Stomach (tissue), 9 donors: Measurements from ENCODE around the gene CDH2. TPM values are rescaled to one million over a fixed set of nuclear protein-coding genes. Genes with fewer than 3 reads are reported as not detected.

ENCODE experiments used
- DNase-seq, 2 donors: peaks; one replicate each; pipeline versions ENCODE4 v3.0.0 to v3.0.0-alpha.2; 2013 to 2019
- H3K27ac ChIP-seq, 5 donors: fragments of 200-600 bp in 4 of 5; sonication (generic) in 4 of 5; one replicate each; pipeline ENCODE4 v1.5.1; 2013 to 2019; ENCODE audit warnings: mild to moderate bottlenecking in 1 of 5, moderate library complexity in 1 of 5
- H3K27me3 ChIP-seq, 3 donors: fragments of 200-600 bp; sonication (generic); one replicate each; pipeline ENCODE4 v1.5.1; 2017 to 2019; ENCODE audit warnings: mixed run types in 1 of 3
- H3K36me3 ChIP-seq, 4 donors: fragments of 200-600 bp; sonication (generic); 1 replicate in 3 of 4; 2 replicates in 1 of 4; pipeline ENCODE4 v1.5.1; 2016 to 2019
- H3K4me1 ChIP-seq, 4 donors: fragments of 200-600 bp; sonication (generic); one replicate each; pipeline ENCODE4 v1.5.1; 2016 to 2019
- H3K4me3 ChIP-seq, 4 donors: fragments of 200-600 bp; sonication (generic) in 3 of 4; one replicate each; pipeline ENCODE4 v1.5.1; 2016 to 2019; ENCODE audit warnings: mild to moderate bottlenecking in 1 of 4
- H3K9me3 ChIP-seq, 4 donors: fragments of 200-600 bp; sonication (generic); one replicate each; pipeline ENCODE4 v1.5.1; 2016 to 2019
- EP300 ChIP-seq: sonication (generic); formaldehyde crosslinking; IDR thresholded peaks from one replicate; pipeline ENCODE4 v1.6.1; 2017; ENCODE audit warnings: antibody characterized with exemption
- POLR2A ChIP-seq, 4 donors: fragments of 450-650 bp; IDR thresholded peaks; one replicate each; pipeline ENCODE4 v1.6.1; 2016; ENCODE audit warnings: antibody characterized with exemption in 4 of 4, control low read depth in 2 of 4, mild to moderate bottlenecking in 1 of 4, moderate library complexity in 1 of 4
- POLR2AphosphoS5 ChIP-seq, 3 donors: sonication (generic); formaldehyde crosslinking; IDR thresholded peaks; one replicate each; pipeline ENCODE4 v1.6.1; 2016; ENCODE audit warnings: antibody characterized with exemption in 3 of 3
- WGBS, 5 donors: extraction: QIAGEN DNeasy Blood & Tissue Kit in 3 of 5; methylation state at CpG; one replicate each; pipeline versions ENCODE4 v1.1.5 to v1.1.7; 2013 to 2018; 5-methylcytosine and 5-hydroxymethylcytosine counted together
- intact Hi-C: fragments of 100-400 bp; cut with DNase I; formaldehyde crosslinking; loops from one replicate; pipeline ENCODE4 v1.15.1; 2023; ENCODE audit warnings: low total_unique reads
- polyA plus RNA-seq, 3 donors: library from polyadenylated mRNA; stranded (reverse); fragments of 200-250 nt; gene quantifications; one replicate each; pipeline ENCODE4 v1.2.3, GENCODE V29; 2013
- total RNA-seq, 5 donors: library from RNA; depleted of rRNA; stranded (reverse); fragments of >200 nt; gene quantifications; one replicate each; pipeline versions ENCODE4 v1.1.0 to v1.2.3, GENCODE V29; 2014 to 2016
- TF ChIP-seq, protein P1 (sequence below), 7 experiments: fragments of 450-650 bp in 4 of 7; fragments of 200-600 bp in 3 of 7; sonication (generic) in 3 of 7; IDR thresholded peaks; one replicate each; pipeline ENCODE4 v1.5.1; 2016 to 2019; ENCODE audit warnings: antibody characterized with exemption in 7 of 7, control low read depth in 2 of 7, mild to moderate bottlenecking in 1 of 7
- donor health status: healthy with polysubstance abuse.
- donor health status: Bipolar disorder and iron deficiency.
- donor health status: healthy.

Gene CDH2
- total and polyA plus RNA-seq, 8 donors: 0.58 to 21.9 (median 5.7) TPM

DNA sequence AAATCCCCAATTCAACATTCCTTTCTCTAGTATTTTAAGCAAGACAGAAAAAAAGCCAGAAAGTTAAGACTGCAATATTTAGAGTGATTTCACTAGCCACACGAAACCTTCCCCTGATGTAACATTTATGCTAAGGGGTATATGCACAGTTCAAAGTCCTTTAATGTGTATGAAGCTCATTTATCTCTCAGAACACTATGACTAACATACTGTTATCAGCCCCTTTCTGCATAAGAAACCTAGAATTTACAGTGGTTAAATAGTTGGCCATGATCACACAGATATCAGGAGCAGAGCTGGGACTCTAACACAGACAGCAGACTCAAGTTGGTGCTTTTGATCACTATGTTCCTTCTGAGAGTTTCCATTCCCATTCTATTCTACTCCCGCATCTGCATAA, 185.5 kb downstream of the CDH2 start:
- Histone ChIP-seq H3K4me1 (peaks cover 0 to 7% (median 0%) of the 10 kb centered on the region in 4 donors), H3K27ac (no peak overlapping the region), H3K36me3 (no peaks in the 10 kb centered on the region), H3K27me3 (no peaks in the 10 kb centered on the region), H3K9me3 (no peaks in the 10 kb centered on the region), H3K4me3 (no peak overlapping the region)
- 57 to 80% (median 75%) methylated on average over 2 of the region's 2 CpGs for WGBS, 5 donors
- TF ChIP-seq POLR2A (IDR thresholded peaks at IDR 0.05) (no peak), POLR2AphosphoS5 (IDR thresholded peaks at IDR 0.05) (no peak), EP300 (no peak)
- TF ChIP-seq, protein P1, sequence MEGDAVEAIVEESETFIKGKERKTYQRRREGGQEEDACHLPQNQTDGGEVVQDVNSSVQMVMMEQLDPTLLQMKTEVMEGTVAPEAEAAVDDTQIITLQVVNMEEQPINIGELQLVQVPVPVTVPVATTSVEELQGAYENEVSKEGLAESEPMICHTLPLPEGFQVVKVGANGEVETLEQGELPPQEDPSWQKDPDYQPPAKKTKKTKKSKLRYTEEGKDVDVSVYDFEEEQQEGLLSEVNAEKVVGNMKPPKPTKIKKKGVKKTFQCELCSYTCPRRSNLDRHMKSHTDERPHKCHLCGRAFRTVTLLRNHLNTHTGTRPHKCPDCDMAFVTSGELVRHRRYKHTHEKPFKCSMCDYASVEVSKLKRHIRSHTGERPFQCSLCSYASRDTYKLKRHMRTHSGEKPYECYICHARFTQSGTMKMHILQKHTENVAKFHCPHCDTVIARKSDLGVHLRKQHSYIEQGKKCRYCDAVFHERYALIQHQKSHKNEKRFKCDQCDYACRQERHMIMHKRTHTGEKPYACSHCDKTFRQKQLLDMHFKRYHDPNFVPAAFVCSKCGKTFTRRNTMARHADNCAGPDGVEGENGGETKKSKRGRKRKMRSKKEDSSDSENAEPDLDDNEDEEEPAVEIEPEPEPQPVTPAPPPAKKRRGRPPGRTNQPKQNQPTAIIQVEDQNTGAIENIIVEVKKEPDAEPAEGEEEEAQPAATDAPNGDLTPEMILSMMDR (IDR thresholded peaks at IDR 0.05): no peak
- DNase-seq: no peak
- intact Hi-C loops: no loop called here

DNA sequence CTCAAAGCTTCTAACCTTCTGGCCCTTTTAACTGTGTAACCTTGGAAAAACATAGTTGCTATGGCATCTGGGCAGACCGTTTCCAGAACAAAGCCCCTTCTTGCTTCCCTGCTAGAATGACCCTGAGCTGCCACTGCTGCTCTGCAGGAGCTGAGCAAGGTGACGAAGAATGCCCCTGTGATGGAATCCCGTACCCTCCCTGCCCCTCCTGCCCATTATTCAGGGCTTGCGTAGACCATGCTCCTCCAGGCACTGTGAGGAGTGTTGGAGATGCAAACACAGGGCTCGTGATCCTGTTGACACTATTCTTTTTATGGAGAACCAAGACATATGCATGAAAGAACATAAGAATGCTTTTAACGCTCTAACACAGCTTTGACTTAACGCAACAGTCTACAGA, 191.1 kb downstream of the CDH2 start:
- Histone ChIP-seq H3K9me3 (no peaks in the 10 kb centered on the region), H3K36me3 (no peaks in the 10 kb centered on the region), H3K4me3 (no peak overlapping the region), H3K4me1 (no peaks in the 10 kb centered on the region), H3K27ac (no peak overlapping the region), H3K27me3 (no peaks in the 10 kb centered on the region)
- no peak for TF ChIP-seq POLR2AphosphoS5 (IDR thresholded peaks at IDR 0.05)
- no peak for TF ChIP-seq EP300
- no peak for TF ChIP-seq POLR2A (IDR thresholded peaks at IDR 0.05)
- TF ChIP-seq, protein P1 (IDR thresholded peaks at IDR 0.05): no peak
- DNase-seq: no peak
- WGBS, 5 donors: 82 to 92% (median 89%) methylated on average over 7 of the region's 7 CpGs
- intact Hi-C loops: no loop called here

DNA sequence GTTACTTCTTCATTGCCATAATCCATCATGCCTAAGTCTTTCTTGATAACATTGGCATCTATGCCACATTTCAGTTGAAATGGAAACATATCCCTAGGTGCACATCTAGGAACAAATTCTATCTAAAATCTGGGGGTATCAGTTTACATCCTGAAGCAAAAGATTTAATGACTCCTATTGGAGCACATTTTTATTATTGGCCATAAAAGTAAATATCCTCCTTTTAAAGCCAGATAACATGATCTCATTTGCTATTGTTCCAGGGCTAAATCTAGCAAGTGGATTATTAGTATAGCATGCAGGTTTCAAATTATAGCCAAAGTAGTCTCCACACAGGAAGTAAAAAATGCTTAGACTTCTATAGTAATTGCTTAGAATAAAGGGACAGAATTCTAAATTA, 193.2 kb downstream of the CDH2 start:
- intact Hi-C loops: no loop called here
- TF ChIP-seq EP300 (no peak), POLR2AphosphoS5 (IDR thresholded peaks at IDR 0.05) (no peak), POLR2A (IDR thresholded peaks at IDR 0.05) (no peak)
- TF ChIP-seq, protein P1 (IDR thresholded peaks at IDR 0.05): no peak
- no peaks in the 10 kb centered on the region for H3K4me1 ChIP-seq

DNA sequence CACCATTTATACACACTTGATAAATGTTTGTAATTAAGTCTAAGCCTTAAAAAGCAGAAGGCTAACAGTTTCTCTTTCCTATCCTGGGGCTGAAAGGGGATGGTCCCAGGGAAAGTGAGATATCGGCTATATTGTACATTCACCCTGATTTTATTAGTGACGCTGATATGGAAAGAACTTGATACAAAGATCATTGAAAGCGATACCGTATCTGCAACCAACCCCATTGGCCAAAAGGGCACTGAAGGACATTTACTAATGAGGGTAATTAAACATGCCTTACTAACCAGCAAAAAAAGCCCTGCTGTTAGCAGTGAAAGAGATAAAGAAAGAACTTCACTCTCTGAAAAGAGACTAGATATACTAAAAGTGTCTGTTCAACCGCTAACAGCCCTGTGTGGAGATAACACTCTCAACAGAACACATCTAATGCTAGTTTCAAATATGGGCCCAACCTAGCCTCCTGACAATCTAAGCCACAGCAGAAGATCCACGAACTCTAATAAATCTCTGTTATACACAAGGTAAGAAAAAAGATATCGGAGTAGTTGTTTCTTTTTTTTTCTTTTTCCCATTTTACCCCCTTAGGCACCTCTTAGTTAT, 200.0 kb downstream of the CDH2 start:
- WGBS, 5 donors: 46 to 64% (median 58%) methylated on average over 7 of the region's 7 CpGs
- intact Hi-C loops: no loop called here
- peaks cover 0 to 10% (median 0%) of the 10 kb centered on the region in 4 donors for H3K9me3 ChIP-seq
- no peak for DNase-seq
- TF ChIP-seq, protein P1 (IDR thresholded peaks at IDR 0.05): no peak
- TF ChIP-seq EP300 (no peak), POLR2A (IDR thresholded peaks at IDR 0.05) (no peak), POLR2AphosphoS5 (IDR thresholded peaks at IDR 0.05) (no peak)
- no peaks in the 10 kb centered on the region for H3K27me3 ChIP-seq
- H3K27ac ChIP-seq: no peak overlapping the region
- H3K36me3 ChIP-seq: no peaks in the 10 kb centered on the region
- H3K4me3 ChIP-seq: no peak overlapping the region
- H3K4me1 ChIP-seq: no peaks in the 10 kb centered on the region

More for the DNA sequence above, 193.2 kb downstream of the CDH2 start:
- no peak overlapping the region for H3K4me3 ChIP-seq
- H3K36me3 ChIP-seq: no peaks in the 10 kb centered on the region
- no peak overlapping the region for H3K27ac ChIP-seq
- no peaks in the 10 kb centered on the region for H3K27me3 ChIP-seq
- no peaks in the 10 kb centered on the region for H3K9me3 ChIP-seq
- no peak for DNase-seq
